ENCODE results near the gene MGRN1.

MGRN1 gene

DNA sequence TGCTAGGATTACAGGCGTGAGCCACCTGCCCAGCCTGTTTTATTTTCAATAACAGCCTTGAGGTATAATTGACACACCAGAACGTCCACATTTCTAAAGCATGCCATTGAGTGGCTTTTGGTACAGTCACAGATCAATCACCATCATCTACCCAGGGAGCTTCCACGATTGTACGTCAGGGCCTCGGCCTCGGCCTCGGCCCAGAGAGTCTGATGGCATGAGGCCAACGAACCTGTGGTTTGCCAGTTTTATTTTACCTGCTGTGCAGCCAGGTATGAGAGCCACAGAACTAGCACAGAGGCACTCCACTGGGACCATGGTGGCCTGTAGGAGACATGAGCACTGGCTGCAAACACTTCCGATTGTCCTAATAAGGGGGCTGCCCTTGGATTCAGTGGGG, 18.3 kb upstream of the MGRN1 start:
- DNase-seq: no peak

GRCh38 chr16:4607841-4608703, 16.6 kb upstream of the MGRN1 start:
- no peak for DNase-seq

GRCh38 chr16:4608704-4608980, 16.0 kb upstream of the MGRN1 start:
- DNase-seq: no peak

DNA sequence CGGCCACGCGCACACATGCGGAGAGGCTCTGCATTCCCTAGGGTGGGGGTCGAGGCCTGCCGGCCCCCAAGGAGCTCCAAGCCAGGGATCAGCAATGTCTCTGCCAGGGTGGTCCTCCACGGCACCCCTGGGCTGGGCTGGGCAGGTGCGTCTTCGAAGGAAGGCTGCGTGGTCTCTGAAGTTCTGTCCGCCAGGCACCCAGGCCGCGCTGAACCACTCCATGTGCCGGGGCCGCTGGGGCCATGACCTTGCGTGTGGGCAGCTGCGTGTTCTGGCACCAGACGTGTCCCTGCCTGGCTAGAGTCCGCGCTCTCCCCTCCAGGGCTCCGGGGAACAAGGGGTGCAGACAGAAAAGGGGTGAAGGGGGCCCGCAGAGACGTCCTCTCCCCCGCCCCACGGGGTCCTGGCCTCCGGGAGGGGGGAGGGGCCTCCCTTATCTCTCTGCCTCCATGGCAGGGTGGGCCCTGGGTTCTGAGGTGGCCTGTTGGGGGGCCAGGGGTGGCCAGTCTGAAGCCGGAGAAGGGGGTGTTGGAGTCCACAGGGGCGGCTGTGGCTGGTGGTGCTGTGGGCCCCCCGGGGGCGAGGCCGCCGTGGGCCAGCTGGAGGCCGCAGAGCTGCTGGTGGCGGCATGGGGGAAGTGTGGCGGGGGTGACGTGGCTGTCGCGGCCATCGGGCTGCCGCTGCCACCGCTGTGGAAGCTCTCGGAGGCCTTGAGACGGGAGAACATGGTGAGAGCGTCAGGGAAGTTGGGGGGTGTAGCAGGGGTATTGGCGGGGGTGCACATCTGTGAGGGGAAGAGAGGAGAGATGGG, 15.2 kb upstream of the MGRN1 start:
- no peak for DNase-seq

- DNase-seq: no peak
Measured at GRCh38 chr16:4610011-4611005, 14.3 kb upstream of the MGRN1 start.

DNA sequence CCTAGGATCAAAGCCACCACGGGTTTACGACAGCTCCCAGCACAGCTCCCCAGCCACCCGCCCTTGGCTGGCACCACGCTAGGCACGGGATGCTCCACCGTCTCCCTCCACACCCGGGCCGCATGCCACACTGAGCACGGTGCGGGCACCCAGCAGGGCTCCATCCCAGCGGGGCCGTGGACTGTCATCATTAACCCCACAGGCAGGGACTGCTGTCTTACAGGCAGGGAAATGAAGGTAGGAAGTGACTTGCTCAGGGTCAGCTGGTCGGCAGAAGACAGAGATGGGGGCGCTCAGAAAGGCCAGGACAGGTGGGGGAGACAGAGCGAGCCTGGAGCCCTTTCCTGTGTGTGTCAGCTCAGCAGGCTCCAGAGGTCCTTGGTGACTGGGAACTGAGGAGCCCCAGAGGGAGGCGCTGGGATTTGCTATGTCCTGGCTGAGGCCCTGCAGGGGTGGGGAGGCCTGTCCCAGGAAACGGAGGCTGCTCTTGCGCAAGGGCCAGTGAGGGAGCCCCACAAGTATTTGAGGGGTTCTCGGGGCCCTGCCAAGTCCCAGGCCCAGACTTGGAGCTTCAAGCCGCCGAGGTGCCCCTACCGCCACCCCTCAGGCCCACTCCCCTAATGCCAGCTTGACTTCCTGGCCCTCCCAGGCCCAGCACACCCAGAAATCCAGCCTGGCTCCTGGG, 13.1 kb upstream of the MGRN1 start:
- DNase-seq: no peak

DNA sequence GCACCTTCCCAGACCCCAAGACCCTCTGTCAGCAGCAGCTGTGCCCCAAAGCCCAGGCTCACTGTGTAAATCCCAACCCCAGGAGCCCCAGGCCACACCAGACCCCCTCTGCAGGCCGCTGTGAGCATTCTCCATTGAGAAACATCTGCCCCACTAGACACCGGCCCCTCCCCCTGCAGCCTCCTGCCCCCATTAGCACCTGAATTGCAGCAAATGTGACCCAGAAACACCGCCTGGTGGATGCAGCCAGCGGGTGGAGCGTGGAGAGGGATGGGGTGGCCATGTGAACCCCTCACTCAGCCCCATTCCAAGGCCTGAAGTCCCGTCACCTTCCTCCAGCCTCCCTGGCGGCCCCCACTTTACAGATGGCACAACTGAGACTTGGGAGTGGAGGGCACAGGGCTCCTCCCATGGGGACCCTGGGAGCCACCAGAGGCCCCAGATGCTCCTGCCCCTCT, 12.1 kb upstream of the MGRN1 start:
- DNase-seq: no peak

DNA sequence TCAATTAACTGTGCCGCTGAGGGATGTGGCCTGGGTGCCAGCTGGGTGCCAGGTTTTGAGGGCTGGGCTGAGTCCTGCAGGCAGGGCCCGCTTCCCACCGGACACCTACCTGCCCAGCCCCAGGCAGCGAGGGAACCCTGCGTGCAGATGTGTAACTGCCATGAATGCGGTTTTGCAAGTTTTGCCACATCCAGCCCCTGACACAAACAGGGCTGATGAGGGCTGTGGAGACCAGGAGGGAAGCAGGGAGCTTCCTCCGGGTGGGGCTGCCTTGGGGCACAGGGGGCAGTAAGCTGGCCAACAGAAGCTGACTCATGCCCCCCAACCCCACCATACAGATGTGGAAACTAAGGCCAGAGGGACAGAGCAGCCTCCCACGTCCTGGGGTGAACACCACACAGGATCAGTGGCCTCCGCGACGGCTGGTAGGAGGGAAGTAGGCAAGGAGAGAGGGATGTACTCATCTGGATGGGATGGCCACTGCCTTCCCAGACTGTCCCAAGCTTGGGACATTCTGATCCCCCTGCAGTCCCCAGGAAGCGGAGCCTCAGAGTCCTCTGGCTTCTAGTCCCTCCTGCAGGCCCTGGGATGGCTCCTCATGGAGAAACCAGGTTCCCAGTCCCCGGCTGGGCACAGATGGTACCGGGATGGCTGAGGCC, 11.5 kb upstream of the MGRN1 start:
- DNase-seq: no peak

- peak; percentile 17 for DNase-seq
Measured at GRCh38 chr16:4613636-4614570, 10.7 kb upstream of the MGRN1 start.

DNA sequence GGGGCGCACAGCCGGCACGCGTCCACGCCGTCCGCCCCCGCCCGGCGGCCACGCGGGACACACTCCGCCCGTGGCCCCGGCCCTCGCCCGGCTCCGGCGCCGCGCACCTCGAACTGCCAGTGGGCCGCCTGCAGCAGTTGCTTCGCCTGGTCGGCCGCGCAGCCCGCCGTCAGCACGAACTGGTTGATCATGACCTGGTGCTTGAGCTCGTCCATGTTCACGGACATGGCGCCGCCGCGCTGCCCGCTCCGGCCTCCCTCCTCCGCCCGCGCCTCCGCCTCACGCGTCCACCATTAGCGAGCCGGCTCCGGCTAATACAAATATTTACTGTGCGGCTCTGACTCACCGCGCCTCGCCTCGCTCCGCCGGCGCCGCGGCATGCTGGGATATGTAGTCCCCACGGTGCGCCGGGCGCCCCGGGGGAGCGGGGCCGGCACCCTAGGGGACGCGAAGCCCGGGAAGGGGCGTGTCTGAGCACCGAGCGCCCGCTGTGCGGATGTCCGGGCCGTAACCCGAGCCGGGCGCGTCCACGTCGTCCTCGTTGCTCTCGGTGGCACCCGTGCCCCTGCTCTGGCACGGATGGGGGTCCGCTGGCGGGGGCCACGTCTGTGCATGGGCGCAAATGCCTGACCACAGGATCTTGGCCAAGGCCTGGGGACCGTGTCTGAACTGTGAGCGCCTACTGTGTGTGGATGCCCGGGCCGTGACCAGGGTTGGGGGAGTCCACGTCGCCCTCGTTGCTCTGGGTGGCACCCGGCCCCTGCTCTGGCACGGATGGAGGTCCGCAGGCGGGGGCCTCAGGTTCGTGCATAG, 9.8 kb upstream of the MGRN1 start, which contains the start of gene UBALD1:
UBALD1 (minus strand) TSS at position 318 of the 813 bp plus-strand sequence; CDS start at position 227, 91 bp downstream.
- peak; percentile 72 for DNase-seq

DNA sequence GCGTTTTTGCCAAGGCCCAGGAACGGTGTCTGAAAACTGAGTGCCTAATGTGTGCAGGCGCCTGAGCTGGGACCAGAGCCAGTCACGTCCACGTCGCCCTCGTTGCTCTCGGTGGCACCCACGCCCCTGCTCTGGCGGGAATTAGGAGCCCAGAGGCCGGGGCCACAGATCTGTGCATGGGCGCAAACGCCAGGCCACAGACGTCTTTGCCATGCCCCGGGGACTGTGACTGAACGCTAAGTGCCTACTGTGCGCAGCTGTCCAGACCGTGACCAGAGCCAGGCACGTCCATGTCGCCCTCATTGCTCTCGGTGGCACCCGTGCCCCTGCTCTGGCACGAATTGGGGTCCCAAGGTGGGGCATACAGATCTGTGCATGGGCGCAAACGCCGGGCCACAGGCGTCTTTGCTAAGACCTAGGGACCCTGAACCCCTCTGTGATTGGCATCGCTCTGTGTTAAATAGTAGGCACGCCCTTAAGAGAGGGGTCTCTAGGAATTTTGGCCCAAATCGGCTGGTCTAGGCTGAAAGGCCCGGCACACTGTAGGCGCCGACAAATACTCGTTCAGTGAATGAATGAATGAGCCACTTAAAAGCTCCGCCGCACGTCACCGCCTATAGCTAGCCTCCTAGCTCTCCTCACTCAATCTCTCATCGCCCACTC, 9.1 kb upstream of the MGRN1 start:
- no peak for DNase-seq

- peak; percentile 98 for DNase-seq
Measured at GRCh38 chr16:4616047-4616811, 8.4 kb upstream of the MGRN1 start.

DNA sequence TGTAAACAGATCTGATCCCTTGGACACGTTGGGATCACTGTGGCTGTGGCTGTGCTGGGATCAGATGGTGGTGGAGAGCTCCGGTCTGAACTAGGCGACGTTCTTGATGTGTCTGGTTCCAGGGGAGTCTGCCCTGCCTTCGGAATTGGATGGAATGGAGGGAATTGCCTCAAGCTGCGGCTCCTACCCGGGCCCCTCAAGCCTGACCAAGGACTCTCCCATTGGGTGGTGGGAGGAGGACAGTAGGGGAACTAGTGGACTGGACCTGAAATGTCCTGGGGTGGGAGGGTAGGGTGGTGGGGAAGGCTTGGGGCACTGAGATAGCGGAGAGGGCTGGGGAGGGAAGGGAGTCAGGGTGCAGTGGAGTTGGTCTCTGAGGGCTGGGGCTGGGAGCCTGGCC, 6.7 kb upstream of the MGRN1 start:
- DNase-seq: no peak

DNA sequence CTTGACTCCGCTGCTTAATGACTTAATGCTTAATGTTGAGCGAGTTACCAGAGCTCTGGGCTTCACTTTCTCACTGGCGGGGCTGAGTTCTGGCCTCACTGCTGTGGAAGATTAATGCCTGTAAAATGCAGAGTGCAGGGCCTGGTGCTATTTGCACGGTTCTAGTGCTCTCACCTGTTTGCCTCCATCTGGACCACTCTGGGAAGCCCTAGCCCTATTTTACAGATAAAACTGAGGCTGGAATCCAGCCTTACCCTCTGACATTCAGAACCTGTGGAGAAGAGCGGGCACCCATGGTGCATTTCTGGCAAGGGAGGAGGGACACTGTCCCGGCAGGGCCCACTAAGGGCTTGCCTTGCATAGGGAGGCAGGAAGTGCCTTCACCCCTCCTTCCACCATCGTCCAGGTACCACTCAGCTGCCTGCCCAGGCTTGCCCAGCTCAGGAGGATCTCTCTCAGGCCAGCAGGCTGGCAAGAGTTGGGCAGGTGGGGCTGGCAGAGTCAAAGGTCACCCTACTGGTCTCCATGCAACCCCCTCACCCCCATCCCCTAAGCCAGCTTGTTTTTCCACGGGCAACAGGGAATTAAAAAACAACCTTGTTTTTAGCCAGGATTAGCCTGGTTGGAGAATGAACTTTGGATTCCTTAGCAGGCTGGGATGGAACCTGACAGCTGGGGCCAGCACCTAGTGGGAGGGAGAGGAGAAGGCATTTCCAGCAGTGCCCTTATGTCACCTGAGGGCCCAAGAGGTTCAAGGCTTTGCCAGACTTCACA, 5.8 kb upstream of the MGRN1 start:
- no peak for DNase-seq

DNA sequence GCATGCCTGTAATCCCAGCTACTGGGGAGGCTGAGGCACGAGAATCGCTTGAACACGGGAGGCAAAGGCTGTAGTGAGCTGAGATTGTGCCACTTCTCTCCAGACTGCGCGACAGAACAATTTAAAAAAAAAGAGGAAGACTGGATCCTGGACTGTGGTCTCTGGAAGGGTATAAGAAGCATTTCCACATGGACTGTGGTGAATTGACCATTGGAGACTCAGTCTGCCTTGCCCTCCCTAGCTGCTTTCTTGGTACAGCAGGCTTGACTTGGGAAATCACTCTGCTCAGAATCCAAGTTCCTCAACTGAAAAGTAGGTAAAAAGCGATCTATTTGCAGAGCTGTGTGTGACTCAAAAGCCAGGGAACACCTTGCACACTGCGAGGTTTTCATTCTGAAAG, 1.0 kb upstream of the MGRN1 start:
- DNase-seq: no peak

DNA sequence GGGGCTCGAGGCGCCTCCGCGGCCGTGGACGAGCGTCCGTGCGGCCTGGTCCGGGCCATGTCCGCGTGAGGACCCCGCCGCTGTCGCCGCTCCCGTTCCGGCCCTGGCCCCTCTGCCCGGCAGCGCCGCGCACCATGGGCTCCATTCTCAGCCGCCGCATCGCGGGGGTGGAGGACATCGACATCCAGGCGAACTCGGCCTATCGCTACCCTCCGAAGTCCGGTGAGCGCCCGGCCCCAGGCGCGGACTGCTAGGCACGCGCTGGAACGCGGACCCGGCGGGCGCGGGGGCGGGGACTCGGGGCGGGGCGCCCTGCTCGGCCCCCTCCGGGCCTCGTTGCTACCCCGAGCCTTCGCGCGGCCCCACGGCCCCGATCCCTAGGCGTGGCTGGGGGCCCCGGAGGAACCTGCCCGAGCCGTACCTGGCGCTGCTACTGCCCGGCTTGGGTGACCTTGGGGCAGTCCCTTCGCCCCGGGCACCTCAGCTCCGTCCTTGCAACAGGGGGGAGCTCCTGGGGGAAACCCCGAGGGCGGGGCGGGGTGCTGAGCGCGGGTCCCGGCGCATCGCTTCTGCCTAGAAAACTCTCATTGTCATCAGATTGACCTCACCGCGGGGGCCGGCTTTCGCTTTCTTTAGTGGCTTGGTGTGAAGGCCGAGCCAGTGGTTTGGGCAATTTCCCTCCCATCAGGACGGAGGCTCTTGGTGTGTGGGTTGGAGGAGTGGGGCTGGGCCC, 367 bp downstream of the MGRN1 start:
- DNase-seq: peak; percentile 58

Data from activated CD4-positive, alpha-beta T cell treated with anti-CD3 and anti-CD28 coated beads, Interleukin-2, amount 50 U/mL, for 1 hour (primary cell).